Stimulated activated naive CD4-positive, alpha-beta T cell treated with Interleukin-2 at 50 U/mL for 16 hours (primary cell): ENCODE results near the gene AMBP.
"Not testable (repeated sequence)": the region's sequence is repeated elsewhere in the genome, so short reads cannot be mapped to it uniquely, and the experiment has no call there.

Source experiments
- DNase-seq: peaks from one replicate; lab custom pipeline; 2025; lab: John Stamatoyannopoulos, UW

The AMBP gene

DNA sequence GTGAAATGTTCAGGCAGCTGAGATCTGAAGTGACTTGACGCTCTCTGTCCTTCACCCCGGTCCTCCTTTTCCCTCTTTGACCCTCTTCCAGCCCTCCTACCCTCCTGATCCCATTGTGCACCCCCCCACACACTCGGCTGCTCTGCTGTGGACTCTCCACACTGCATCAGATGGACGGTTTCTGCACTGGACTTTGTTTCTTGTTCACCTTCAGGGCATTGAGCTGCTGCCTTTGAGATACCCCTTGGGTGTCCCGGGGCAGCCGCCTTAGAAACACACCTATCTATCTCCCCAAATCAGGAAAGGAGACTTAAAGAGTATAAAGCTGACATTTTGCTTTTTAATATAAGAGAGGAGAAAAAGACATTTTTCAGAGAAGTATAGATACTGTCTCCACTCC, 27.5 kb downstream of the AMBP start:
- DNase-seq, result no peak

DNA sequence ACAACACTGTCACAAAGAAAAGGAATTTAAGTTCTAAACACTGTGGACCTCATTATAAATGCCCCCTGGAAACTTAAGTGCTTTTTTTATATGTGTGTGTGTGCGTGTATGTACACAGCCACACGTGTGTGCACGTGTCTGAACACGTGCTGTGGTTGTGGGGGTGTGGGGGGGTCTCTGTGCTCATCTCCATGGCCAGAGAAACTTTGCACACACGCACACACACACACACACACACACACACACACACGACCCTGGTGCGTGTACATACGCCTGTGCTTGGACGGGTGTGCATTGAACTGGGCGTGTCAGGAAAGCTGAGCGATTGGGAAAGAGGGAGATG, 27.9 kb downstream of the AMBP start:
- DNase-seq, result no peak

- no peak for DNase-seq
Measured at GRCh38 chr9:114049441-114050225, 28.5 kb downstream of the AMBP start.

DNA sequence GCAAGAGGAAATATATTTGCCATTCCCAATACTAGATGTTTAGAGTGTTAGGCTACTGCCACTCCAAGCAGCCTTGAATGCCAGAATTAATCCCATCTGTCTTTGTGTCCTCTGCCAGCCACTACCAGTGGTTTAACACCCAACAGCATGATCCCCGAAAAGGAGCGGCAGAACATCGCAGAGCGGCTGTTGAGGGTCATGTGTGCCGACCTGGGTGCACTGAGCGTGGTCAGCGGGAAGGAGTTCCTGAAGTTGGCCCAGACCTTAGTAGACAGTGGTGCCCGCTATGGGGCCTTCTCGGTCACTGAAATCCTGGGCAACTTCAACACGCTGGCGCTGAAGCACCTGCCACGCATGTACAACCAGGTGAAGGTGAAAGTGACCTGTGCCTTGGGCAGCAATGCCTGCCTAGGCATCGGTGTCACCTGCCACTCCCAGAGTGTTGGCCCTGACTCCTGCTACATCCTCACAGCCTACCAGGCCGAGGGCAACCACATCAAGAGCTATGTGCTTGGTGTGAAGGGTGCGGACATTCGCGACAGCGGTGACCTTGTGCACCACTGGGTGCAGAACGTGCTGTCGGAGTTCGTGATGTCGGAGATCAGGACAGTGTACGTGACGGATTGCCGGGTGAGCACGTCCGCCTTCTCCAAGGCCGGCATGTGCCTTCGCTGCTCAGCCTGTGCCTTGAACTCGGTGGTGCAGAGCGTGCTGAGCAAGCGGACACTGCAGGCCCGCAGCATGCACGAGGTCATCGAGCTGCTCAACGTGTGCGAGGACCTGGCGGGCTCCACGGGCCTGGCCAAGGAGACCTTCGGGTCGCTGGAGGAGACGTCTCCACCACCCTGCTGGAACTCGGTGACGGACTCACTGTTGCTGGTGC, 29.3 kb downstream of the AMBP start:
- no peak for DNase-seq

DNA sequence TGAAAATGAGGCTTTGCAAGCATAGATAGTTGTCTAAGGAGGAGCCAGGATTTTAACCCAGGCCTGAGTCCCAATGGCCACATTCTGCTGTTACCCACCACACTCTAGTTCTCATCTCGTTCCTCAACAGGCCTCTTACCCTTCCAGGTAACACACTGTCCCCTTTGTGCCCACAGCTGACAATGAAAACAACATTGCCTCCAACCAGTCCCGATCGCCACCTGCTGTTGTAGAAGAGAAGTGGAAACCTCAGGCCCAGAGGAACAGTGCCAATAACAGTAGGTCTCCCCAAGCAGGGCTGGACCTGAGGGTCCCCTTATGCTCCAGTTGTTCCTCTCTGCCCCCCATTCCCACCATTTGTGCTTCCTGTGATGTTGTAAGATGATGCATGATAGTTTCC, 30.4 kb downstream of the AMBP start:
- DNase-seq, result no peak

GRCh38 chr9:114046875-114047274, 31.2 kb downstream of the AMBP start:
- no peak for DNase-seq

DNA sequence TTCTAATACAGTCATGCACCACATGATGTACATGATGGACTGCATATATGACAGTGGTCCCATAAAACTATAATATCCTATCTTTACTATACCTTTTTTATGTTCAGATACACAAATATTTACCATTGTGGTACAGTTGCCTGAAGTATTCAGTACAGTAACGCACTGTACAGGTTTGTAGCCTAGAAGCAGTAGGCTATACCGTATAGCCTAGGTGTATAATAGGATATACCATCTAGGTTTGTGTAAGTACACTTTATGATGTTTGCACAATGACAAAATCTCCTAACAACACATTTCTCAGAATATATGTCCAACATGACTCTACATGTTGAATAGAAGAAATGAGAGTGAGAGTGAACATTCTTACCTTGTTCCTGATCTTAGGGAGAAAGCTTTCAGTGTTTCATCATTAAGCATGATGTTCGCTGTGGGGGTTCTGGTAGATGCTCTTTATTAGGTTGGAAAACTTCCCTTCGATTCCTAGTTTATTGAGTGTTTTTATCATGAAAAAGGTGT, 31.8 kb downstream of the AMBP start:
- DNase-seq, result no peak

DNA sequence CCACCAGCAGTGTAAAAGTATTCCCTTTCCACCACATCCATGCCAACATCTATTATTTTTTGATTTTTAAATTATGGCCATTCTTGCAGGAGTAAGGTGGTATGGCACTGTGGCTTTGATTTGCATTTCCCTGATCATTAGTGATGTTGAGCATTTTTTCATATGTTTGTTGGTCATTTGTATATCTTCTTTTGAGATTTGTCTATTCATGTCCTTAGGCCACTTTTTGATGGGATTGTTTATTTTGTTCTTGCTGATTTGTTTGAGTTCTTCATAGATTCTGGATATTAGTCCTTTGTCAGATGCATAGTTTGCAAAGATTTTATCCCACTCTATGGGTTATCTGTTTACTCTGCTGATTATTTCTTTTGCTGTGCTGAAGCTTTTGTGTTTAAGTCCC, 34.4 kb downstream of the AMBP start:
- DNase-seq, result not testable (repeated sequence)

GRCh38 chr9:114039484-114039883, 38.6 kb downstream of the AMBP start:
- DNase-seq, result no peak

GRCh38 chr9:114038724-114039313, 39.3 kb downstream of the AMBP start:
- no peak for DNase-seq

DNA sequence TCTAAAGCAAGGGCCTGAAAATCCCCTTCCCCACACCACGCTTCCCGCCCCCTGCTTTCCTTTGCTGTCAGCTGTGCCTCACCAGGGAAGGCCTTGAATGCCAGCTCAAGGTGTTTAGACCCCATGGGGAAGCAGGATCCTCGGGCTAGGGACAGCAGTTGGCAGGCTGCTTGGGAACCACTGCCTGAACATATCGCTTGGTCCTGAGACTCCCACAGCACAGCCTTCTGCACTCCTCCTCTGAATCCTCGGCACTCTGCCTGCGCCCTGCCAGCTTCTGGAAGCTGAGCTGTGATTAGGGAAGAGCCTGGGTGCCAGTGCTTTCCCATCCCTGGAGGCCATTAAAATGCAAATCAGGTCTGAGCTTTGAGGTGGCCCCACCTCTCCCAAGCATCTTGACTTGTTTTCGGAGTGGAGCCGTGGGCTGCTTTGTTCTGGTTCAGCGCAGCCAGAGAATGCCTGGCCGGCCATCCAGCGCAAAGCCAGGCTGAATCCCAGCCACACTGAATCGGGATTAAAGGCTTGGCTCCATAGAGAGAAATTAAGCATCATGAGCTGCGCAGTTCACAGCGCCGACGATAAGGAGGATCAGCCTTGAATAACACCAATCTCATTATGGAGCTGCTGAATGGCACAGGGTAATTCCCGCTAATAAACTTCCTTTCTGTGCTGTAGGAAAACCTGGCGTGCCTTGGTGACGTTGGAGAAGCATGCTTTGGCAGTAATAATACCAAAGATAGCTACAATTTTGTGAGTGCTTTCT, 40.0 kb downstream of the AMBP start:
- no peak for DNase-seq

DNA sequence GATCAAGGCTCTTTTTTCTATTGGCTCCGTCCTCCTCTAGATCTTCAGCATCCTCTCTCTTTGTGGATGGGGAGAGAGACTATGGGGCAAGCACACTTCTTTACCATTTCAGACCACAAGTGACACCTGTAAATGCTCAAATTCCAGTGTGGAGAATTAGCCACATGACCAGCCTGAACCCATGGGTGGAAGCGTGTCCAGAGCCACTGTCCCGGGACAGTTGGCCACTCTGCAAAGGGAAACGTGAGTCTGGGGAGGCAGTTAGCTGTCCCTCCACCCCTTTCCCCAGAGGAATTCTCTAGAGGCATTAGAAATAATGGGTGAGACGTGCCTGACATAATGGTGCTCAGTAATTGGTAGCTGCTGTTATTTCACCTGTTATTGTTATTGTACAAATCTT, 40.9 kb downstream of the AMBP start:
- no peak for DNase-seq

- DNase-seq, result no peak
Measured at GRCh38 chr9:114035845-114036801, 42.0 kb downstream of the AMBP start.

DNA sequence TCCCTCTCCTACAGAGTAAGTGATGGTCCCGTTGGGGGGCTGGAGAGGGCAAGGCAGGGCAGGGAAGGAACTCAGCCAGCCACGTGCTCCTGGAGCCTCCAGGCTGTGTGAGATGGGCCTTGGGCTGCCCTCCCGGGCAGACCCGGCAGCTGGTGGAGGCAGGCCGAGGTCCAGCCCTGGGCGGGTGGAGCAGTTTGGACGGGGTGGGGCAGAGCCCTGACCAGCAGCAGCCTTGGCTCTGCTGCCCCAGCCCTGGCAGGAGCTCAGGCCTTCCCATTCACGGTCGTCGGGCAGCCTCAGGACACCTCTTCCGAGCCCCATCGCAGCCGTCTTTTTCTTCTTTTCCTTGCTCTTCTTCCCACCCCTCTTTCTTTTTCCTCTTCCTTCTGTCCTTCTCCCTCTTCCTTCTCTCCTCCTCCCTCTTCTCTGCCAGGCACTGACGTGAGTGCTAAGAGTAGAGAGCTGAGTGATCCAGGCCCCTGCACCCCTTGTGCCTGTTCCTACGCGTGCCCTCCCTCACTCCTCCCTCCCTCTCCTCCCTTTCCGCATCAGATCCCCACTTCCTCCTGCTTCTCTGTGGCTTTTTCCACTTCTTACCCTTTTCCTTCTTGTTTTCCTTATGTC, 42.8 kb downstream of the AMBP start:
- DNase-seq, result no peak

- no peak for DNase-seq
Measured at GRCh38 chr9:114034661-114035062, 43.4 kb downstream of the AMBP start.

DNA sequence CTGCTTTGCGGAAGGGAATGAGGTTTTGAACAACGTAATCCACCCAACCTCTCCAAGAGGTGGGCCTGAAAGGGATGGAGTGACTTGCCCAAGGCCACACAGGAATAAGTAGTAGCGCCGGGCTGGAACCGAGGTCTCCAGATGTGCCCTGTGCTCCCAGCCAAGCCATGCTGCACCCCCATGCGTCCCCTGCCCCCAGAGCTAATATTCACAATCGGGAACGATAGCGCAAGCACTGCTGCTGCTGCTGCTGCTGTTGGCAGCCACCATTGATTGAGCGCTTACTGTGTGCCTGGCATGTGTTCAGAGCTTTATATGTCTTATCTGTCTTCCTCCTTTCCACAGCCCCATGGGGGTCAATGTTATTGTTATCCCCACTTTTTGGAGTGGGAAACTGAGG, 43.9 kb downstream of the AMBP start:
- no peak for DNase-seq

GRCh38 chr9:114033397-114034103, 44.5 kb downstream of the AMBP start:
- no peak for DNase-seq

- no peak for DNase-seq
Measured at GRCh38 chr9:114031948-114032840, 45.9 kb downstream of the AMBP start.
